Skeletal muscle tissue (tissue), 4 donors: ENCODE measurements around the gene ACKR1. TPM values are rescaled to one million over a fixed set of nuclear protein-coding genes. Genes with fewer than 3 reads are reported as not detected.
A peak's percentile ranks its signal among the peaks of the same experiment; 100 is the strongest.

Experiments
- H3K27ac ChIP-seq: one replicate; pipeline ENCODE4 v1.7.0; 2013; ENCODE audit warnings: mild to moderate bottlenecking, low read depth, low read length, inconsistent platforms
- H3K27me3 ChIP-seq, 3 donors: one replicate each; pipeline ENCODE4 v1.7.0; 2013; ENCODE audit warnings: low read length in 3 of 3; ENCODE audit not compliant: control insufficient read depth in 3 of 3, insufficient read depth in 3 of 3
- H3K36me3 ChIP-seq, 3 donors: one replicate each; pipeline ENCODE4 v1.7.0; 2013; ENCODE audit warnings: low read length in 3 of 3; ENCODE audit not compliant: control insufficient read depth in 3 of 3, insufficient read depth in 3 of 3
- H3K4me1 ChIP-seq, 3 donors: one replicate each; pipeline ENCODE4 v1.7.0; 2013; ENCODE audit warnings: low read length in 3 of 3, mild to moderate bottlenecking in 3 of 3; ENCODE audit not compliant: control insufficient read depth in 3 of 3, insufficient read depth in 3 of 3
- H3K4me3 ChIP-seq, 3 donors: one replicate each; pipeline ENCODE4 v1.7.0; 2013; ENCODE audit warnings: low read length in 3 of 3
- H3K9ac ChIP-seq, 3 donors: one replicate each; pipeline ENCODE4 v1.7.0; 2013; ENCODE audit warnings: low read length in 3 of 3, mild to moderate bottlenecking in 3 of 3, moderate library complexity in 2 of 3, low read depth in 1 of 3
- H3K9me3 ChIP-seq, 3 donors: one replicate each; pipeline ENCODE4 v1.7.0; 2013; ENCODE audit warnings: low read length in 3 of 3; ENCODE audit not compliant: control insufficient read depth in 3 of 3
- total RNA-seq: library from RNA; depleted of rRNA; stranded (reverse); fragments of >200 nt; gene quantifications from one replicate; pipeline ENCODE4 v1.2.3, GENCODE V29; 2014
- donor health status: Osteomylitis.

The ACKR1 gene
- total RNA-seq, 1 donor from 2014 or later: 4.7 TPM

DNA sequence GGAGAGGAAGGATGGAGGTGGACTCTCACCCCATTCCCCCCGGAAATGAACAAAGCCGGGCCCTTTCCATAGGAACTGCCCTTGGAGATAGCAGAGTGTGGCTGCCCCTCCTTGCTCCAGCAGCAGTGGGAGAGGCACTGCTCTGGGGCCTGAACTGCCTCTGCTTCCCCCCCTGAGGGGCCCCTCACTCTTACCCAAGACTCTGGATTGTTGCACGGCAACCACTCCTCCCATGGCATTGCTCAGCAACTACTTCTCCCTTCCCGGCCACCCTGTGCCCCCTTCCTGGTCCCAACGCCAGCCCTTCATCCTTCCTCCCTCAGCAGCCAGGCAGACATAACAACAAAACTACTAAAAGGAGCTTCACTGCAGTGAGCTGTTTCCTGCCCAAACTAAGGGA, 3.0 kb upstream of the ACKR1 start:
- Histone ChIP-seq H3K27me3 (peaks cover 11 to 24% (median 23%) of the 10 kb centered on the region in 3 donors), H3K4me3 (no peak overlapping the region)

DNA sequence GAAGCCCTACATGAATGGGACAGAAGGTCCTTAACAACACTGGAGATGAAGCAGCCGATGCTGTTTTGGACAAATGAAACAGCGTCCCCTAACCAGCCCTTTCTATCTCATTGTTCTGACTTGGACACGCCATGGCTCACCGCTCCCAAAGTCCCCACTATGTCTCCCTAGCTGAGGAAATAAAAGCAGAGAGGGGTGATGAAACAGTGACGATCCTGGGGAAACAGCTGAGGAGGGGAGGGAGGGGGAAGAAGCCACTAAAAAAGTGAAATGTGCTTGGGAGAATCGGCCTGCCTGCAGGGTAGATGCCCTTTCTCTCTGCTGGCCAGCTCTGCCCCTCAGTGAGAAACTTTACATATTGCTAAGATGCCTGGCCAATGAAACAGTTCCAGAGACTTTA, 1.1 kb upstream of the ACKR1 start:
- no peaks in the 10 kb centered on the region for H3K36me3 ChIP-seq
- H3K27me3 ChIP-seq: peaks cover 22 to 40% (median 31%) of the 10 kb centered on the region in 3 donors

More for the DNA sequence above, 3.0 kb upstream of the ACKR1 start:
- Histone ChIP-seq H3K36me3 (no peaks in the 10 kb centered on the region), H3K9ac (peak overlapping the region in 1 of 3 donors; percentile 30), H3K9me3 (no peaks in the 10 kb centered on the region), H3K27ac (peak overlapping the region; percentile 9), H3K4me1 (peaks cover 0 to 3% (median 0%) of the 10 kb centered on the region in 3 donors)

DNA sequence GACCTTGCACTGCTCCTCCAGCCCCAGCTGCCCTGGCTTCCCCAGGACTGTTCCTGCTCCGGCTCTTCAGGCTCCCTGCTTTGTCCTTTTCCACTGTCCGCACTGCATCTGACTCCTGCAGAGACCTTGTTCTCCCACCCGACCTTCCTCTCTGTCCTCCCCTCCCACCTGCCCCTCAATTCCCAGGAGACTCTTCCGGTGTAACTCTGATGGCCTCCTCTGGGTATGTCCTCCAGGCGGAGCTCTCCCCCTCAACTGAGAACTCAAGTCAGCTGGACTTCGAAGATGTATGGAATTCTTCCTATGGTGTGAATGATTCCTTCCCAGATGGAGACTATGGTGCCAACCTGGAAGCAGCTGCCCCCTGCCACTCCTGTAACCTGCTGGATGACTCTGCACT, 550 bp downstream of the ACKR1 start:
- Histone ChIP-seq H3K27ac (peak overlapping the region; percentile 55), H3K4me3 (peak overlapping the region in 1 of 3 donors; percentile 27)

More for the DNA sequence above, 1.1 kb upstream of the ACKR1 start:
- Histone ChIP-seq H3K4me3 (no peak overlapping the region), H3K4me1 (no peaks in the 10 kb centered on the region), H3K9ac (no peak overlapping the region), H3K9me3 (no peaks in the 10 kb centered on the region), H3K27ac (peak overlapping the region; percentile 51)

DNA sequence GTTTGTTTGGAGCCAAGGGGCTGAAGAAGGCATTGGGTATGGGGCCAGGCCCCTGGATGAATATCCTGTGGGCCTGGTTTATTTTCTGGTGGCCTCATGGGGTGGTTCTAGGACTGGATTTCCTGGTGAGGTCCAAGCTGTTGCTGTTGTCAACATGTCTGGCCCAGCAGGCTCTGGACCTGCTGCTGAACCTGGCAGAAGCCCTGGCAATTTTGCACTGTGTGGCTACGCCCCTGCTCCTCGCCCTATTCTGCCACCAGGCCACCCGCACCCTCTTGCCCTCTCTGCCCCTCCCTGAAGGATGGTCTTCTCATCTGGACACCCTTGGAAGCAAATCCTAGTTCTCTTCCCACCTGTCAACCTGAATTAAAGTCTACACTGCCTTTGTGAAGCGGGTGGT, 1.4 kb downstream of the ACKR1 start:
- peak overlapping the region in 1 of 3 donors; percentile 44 for H3K4me3 ChIP-seq
- H3K27me3 ChIP-seq: peaks cover 22 to 51% (median 38%) of the 10 kb centered on the region in 3 donors
- H3K9ac ChIP-seq: no peak overlapping the region
- peaks cover 0 to under 1% (median 0%) of the 10 kb centered on the region in 3 donors for H3K4me1 ChIP-seq
- H3K36me3 ChIP-seq: no peaks in the 10 kb centered on the region
- H3K27ac ChIP-seq: peak overlapping the region; percentile 44
- H3K9me3 ChIP-seq: no peaks in the 10 kb centered on the region

More for the DNA sequence above, 550 bp downstream of the ACKR1 start:
- peak overlapping the region in 1 of 3 donors; percentile 16 for H3K9ac ChIP-seq
- H3K36me3 ChIP-seq: no peaks in the 10 kb centered on the region
- no peaks in the 10 kb centered on the region for H3K4me1 ChIP-seq
- no peaks in the 10 kb centered on the region for H3K9me3 ChIP-seq
- peaks cover 22 to 51% (median 38%) of the 10 kb centered on the region in 3 donors for H3K27me3 ChIP-seq

DNA sequence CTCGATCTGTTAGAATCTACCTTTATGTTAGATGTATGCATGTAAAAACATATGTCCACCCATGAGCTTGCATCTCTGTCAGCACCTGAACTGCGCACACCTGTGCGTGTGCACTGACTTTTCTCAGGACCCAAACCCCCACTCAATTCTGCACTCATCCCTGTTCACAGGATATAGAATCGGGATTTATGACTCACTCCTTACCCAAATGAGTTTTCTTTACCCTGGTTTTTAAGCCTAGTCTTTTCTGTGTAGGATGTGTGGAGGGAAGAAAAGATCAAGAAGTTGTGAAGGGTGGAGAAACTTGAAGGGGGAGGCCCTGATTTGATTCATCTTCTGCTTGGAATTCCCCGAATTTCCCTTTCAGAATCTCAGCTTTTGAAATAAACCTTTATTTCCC, 2.4 kb downstream of the ACKR1 start:
- Histone ChIP-seq H3K9me3 (no peaks in the 10 kb centered on the region), H3K36me3 (no peaks in the 10 kb centered on the region), H3K9ac (no peak overlapping the region), H3K27ac (peak overlapping the region; percentile 44), H3K4me3 (no peak overlapping the region), H3K27me3 (peaks cover 22 to 43% (median 38%) of the 10 kb centered on the region in 3 donors), H3K4me1 (peaks cover 0 to 7% (median 0%) of the 10 kb centered on the region in 3 donors)

DNA sequence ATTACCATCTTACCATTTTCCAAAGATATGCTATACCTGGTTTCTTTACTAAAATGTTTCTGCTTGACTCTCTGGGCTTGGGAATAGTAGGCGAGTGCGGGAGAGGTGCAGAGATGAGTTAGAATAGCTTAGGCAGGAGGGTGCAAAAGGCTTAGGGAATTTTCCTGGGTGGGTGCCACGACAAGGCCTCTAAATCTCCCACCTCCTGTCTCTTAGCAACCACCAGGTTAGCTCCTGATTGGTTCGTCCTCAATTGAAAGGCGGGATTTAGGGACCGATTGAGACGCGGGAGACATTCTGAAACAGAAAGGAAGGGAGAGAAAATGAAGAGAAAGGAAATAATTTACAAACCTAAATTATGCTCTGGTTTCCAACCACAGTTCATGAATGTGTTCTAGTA, 3.1 kb downstream of the ACKR1 start:
- H3K27me3 ChIP-seq: peaks cover 22 to 38% (median 38%) of the 10 kb centered on the region in 3 donors
- H3K4me3 ChIP-seq: no peak overlapping the region

DNA sequence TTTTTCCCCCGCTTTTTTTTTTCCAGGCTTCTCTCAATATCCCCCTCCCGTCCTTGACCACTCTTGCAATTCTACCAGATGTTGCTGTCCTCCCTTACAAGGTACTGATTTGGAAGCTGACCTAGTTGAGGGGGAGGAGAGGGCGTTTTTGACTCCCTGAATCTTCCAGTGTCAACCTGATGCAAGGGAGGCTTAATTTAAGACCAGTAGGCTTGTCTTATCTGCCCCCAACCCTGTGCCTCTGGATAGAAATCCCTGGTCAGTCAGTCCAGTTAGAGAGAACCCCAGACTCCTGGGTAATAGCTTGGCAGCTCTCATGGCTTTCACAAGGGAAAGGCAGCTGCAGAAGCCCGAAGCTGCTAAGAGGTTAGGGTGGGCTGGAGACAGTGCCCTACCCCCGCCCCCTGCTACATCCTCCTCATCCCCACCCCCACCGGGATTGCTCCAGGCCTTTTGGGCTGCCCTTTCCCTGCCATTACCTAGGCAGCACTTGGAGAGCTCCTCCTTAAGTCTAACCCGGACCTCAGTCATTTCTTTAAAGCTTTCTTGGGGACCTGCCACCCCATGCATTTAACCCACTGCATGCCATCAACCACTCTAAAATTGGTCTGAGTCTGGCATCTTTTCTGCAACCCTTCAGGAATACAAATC, 3.6 kb downstream of the ACKR1 start:
- Histone ChIP-seq H3K9ac (no peak overlapping the region), H3K36me3 (no peaks in the 10 kb centered on the region), H3K4me3 (no peak overlapping the region), H3K4me1 (peaks cover 0 to 7% (median 0%) of the 10 kb centered on the region in 3 donors), H3K27me3 (peaks cover 22 to 38% (median 37%) of the 10 kb centered on the region in 3 donors), H3K27ac (no peak overlapping the region), H3K9me3 (no peaks in the 10 kb centered on the region)

More for the DNA sequence above, 3.1 kb downstream of the ACKR1 start:
- Histone ChIP-seq H3K4me1 (peaks cover 0 to 7% (median 0%) of the 10 kb centered on the region in 3 donors), H3K27ac (no peak overlapping the region), H3K36me3 (no peaks in the 10 kb centered on the region), H3K9ac (no peak overlapping the region), H3K9me3 (no peaks in the 10 kb centered on the region)

DNA sequence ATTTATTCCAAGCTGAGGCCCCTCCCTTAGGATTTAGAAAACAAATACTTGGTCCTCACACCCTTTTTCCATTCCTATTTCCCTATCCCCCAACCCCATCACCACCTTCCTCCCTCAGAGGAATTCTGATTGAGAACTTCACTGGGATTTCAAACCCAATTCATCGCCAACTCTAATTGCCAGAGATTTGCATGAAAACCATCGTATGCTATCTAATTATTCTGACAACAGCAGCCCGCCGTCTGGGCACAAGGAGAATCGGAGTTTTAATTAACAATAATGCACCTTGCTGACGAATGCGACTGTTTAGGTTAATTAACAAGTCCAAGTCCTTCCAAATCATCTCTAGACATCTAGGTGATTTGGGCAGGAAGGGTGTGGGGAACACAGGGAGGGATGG, 4.4 kb downstream of the ACKR1 start:
- H3K4me3 ChIP-seq: no peak overlapping the region
- peaks cover 0 to 7% (median 0%) of the 10 kb centered on the region in 3 donors for H3K4me1 ChIP-seq
- H3K27me3 ChIP-seq: peaks cover 22 to 38% (median 33%) of the 10 kb centered on the region in 3 donors
- H3K9ac ChIP-seq: no peak overlapping the region
- H3K27ac ChIP-seq: no peak overlapping the region
- H3K9me3 ChIP-seq: no peaks in the 10 kb centered on the region
- no peaks in the 10 kb centered on the region for H3K36me3 ChIP-seq

DNA sequence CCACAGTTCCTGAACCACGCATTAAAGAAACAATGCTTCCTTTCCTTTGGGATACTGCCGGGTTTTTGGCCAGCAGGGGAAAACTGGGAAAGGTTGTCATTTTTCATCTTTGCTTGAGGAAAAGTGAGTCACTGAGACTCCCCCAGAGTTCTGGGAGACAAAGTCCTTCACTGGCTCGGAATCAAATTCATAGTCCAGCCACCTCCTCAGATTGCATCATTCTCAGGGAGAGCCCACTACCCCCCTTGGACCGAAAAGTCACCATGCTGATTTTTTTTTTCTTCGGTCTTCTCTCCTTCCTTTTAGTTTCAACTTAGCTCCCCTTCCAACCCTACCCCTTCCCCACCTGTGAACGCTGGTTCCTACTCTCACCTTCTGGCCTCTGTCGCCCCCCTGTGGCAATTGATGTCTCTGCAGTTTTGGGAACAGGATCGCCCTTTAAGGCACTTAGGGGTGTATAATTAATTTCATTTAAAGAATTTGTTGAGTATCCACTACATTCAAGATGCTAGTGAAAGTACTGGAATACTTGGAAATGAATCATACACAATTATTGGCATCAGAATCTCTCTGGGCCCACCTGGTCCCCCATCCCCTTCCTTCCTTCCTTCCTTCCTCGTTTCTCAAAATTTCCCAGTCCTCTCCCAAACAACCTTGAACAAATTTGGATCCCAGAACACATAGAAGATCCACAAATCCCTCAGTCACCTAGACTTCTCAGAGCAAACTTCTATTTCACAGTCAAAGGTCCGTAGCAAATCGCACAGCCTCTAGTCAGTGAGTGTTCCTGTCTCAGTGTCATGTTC, 6.9 kb downstream of the ACKR1 start:
- Histone ChIP-seq H3K27ac (no peak overlapping the region), H3K9ac (no peak overlapping the region), H3K9me3 (no peaks in the 10 kb centered on the region), H3K27me3 (peaks cover 12 to 28% (median 18%) of the 10 kb centered on the region in 3 donors), H3K4me3 (no peak overlapping the region), H3K36me3 (no peaks in the 10 kb centered on the region), H3K4me1 (peaks cover 0 to 7% (median 0%) of the 10 kb centered on the region in 3 donors)

DNA sequence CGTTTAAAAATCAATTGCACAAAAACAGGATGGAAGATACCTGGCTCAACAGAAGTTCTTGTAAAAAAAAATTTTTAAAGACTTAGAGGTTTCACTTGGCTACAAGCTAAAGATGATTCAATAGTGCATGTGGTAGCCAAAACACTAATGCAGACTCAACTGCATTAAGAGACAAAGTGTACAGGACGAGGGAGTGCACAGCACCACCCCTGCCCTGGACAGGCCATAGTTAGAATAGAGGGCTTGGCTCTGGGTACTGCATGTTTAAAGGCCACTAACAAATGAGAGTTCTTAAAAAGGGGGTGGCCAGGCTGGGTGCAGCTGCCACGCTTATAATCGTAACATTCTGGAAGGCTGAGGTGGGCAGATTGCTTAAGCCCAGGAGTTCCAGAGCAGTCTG, 7.9 kb downstream of the ACKR1 start:
- H3K36me3 ChIP-seq: no peaks in the 10 kb centered on the region
- H3K4me3 ChIP-seq: no peak overlapping the region
- peaks cover 5 to 20% (median 16%) of the 10 kb centered on the region in 3 donors for H3K27me3 ChIP-seq
- no peak overlapping the region for H3K9ac ChIP-seq
- H3K9me3 ChIP-seq: no peaks in the 10 kb centered on the region
- H3K4me1 ChIP-seq: peaks cover 0 to 7% (median 0%) of the 10 kb centered on the region in 3 donors
- no peak overlapping the region for H3K27ac ChIP-seq
